NCI-H2196 treated with DMSO at 0.1 percent for 48 hours (cell line): Measurements from ENCODE around the gene DOCK2.

ENCODE experiments used
- DNase-seq: peaks from one replicate; lab custom pipeline; 2025; ENCODE audit not compliant: unreplicated experiment; lab: John Stamatoyannopoulos, UW

Gene DOCK2

DNA sequence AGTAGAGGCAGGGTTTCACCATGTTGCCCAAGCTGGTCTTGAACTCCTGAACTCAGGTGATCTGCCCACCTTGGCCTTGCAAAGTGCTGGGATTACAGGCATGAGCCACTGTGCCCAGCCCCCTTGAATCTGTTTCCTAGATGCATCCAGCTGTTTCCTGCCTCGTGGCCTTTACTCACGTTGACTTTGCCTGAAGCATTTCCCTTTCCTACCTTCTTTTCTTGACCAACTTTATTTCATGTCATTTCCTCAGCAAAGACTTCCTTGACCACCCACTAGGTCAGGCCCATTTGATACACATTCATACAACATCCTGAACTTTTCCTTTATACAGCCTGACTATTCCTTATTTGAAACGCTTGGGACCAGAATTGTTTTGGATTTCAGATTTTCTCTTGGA, 51.0 kb downstream of the DOCK2 start:
- no peak for DNase-seq

DNA sequence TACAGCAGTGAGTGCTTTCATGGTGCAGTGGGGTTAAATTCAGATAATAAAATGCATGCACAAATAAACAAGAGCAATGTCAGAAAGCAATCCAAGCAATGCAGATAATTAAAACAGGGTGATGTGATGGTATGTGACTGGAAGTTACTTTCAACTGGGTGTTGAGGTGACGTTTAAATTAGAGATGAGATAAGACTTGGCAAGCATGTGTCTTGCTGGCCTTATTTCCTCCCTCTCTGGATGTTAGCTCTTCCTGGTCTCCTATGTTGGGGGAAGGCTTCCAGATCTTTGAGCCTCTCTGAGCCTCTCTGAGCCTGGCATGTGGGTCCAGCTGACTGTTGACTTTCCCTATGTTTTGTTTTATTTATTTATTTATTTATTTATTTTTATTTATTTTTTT, 54.4 kb downstream of the DOCK2 start:
- DNase-seq = no peak

DNA sequence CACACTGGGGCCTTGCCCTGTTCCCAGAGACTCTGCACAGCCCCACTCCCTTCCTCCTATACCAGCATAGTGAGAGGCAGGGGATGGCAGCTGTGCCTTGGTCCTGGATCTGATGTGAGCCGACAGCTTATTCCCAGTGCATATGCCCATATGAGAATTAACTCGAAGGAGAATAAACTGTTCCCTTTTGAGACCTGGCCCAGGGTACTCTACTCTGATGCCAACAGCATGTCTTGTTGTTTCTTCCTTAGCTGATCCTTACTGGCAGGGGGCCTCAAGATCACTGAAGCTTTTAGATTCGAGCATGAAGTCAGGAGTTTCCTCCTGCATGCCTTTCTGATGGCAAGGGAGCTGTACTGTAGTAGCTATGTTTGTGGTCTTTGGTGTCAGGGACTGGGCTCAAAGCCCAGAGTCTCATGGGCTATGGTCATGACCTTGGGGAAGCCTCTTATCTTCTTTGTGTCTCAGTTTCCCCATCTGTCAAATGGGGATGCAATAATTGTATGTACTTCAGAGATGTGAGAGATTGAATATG, 57.1 kb downstream of the DOCK2 start:
- DNase-seq = no peak

DNA sequence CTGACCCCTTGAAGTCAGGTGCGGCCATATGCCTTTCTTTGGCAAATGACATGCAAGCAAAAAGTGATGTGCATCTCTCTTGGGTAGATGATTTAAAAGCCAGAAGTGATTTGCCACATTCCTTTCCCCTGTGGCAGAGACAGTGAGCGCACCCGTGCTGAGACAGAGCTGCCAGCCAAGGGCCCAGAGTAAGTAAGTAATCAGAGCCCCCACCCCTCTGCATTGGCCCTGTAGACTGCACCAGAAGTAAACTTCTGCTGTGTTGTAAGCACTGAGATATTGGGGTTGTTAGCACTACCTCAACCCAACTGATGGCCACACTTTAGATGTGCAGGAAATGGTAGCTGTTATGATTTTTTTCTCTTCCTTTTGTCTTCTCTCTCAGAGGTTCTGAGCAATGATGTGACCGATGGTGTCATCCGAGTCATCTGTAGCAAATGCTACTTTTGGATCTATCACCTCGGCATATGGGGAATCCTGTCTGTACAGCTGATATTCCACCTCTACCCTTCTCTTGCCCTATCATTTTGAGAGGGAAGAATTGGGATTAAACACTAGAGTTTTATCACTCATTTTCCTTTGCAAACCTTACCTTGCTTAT, 58.0 kb downstream of the DOCK2 start:
- no peak for DNase-seq

DNA sequence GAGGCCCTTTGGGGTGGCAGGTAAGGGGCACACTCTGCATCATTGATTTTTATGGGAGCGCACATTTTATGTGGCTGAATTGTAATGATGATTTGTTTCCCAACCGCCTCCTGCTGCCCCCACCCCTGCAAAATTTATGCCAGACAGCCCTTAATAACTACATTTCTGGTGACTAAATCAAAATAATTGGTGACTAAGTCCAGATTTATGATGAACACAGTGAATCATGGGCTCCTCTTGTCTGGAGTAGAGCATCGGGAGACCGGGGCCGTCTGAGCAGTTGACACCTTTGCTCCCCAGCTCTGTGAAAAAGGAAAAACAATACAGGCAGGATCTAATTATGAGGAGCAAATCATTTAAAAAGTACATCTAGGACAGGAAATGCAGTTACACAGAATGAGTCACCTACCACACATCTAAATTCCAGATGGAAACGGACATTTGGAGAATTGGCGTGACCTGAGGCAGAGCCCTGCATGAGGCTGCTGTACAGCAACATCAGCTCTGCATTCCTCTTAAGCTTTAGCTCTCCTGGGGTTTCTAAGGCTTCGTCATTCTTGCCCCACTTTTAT, 58.9 kb downstream of the DOCK2 start:
- no peak for DNase-seq

DNA sequence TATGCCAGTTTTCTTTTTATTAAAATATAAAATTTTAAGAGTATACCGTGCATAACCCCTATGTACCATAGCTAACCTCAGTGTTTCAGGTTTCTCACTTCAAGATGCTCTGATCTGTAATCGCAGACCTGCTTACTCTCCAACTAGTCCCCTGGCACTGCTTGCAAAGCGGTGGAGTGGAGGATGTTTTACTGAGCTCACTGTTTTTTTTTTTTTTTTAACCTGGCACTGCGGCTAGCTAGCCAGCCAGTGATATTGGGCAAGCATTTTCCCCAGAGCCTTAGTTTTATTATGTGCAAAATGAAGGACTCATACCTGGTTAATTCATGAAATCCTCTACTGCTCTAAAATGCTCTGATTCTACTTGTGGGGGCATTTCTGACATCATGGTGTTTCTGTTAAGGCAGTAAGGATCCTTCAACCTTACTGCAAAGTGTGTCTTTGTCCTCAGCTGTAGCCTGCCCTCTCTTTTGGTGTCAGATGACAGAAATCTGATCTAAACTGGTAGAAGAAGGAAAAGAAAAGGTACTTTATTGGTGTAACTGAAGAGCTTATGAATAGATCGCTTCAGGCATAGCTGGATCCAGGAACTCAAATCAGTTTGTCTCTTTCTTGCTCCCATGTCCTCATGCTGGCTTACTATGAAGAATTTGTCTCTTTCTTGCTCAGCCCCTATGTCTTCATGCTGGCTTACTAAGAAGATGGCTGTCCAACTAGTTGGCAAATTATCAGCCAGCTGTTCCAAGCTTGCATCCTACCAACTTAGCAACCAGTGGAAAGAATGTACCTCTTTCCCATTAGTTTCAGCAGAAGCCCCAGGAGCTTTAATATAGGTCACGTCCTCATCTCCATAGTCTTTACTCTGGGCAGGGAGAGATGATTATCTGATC, 59.8 kb downstream of the DOCK2 start:
- DNase-seq = no peak

DNA sequence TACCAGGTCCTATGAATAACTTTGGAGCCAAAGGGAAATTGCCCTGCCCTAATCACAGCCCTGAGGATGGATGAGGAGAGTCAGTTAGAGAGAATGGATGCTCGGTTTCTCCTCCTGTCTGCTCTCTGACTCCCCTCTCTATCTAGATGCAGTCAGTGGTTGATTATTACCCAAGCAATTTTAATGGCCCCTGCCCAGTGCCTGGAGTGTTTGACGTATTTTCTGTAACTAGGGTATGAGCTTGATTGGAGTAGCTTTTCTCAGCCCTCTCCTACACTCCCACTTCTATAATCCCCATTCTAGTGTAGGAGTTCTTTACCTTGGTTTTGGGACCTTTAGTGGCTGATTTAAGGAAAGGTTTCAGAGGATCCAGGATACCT, 60.4 kb downstream of the DOCK2 start:
- DNase-seq = no peak

DNA sequence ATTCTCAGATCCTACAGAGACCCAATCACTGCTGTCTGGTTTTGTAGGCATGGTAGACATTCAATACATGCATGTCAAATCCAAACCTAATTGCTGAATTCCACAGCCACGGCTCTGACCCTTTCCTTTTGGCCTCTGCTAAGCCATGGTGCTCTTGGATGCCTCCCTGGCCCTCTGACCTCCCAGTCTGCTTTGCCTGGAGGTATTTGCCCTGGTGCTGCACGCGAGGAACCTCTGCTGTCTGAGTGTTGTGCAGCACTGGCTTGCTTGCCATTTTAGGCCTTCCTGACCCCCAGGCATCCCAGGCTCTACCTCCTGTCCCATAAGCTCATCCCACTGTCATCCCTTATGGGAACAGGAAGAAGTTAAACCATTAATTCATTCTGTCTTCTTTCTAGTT, 60.9 kb downstream of the DOCK2 start:
- no peak for DNase-seq

DNA sequence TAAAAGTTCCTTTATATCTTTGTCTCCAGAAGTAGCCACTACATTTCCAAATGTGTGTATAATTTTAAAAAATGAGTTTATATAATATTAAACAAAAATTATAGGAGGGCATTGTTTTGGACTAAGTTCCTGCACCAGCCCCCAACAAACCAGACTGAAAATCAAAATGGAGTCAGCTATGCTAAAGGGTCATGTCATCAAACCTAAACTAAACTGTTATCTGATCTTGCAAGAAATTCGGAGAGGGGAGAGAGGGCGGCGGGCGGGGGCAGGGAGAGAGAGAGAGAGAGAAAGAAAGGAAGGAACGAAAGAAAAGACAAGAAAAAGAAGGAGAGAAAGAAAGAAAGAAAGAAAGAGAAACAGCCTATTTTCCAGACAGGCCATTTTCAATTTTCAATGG, 63.5 kb downstream of the DOCK2 start:
- no peak for DNase-seq

DNA sequence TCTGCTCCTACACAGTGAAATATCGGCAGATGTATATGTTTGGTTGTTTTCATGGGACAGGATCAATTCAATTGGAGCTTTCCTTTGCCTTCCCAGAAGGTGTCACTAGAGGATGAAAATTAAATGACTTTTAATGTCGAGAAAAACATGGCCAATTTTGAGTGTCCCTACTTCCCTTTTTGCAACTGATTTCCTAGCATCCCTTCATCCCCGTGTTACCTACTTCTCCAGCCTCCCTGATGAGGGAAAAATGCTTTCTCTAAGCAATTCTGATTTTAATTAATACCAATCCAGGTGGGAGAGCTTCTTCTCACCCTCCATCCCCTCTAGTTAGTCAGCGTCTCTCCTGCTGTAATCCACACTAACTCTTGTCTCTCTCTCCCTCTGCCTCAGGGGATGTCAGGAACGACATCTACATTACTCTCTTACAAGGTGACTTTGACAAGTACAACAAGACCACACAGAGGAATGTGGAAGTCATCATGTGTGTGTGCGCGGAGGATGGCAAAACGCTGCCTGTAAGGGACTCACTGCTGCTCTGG, 64.9 kb downstream of the DOCK2 start:
- DNase-seq = no peak

DNA sequence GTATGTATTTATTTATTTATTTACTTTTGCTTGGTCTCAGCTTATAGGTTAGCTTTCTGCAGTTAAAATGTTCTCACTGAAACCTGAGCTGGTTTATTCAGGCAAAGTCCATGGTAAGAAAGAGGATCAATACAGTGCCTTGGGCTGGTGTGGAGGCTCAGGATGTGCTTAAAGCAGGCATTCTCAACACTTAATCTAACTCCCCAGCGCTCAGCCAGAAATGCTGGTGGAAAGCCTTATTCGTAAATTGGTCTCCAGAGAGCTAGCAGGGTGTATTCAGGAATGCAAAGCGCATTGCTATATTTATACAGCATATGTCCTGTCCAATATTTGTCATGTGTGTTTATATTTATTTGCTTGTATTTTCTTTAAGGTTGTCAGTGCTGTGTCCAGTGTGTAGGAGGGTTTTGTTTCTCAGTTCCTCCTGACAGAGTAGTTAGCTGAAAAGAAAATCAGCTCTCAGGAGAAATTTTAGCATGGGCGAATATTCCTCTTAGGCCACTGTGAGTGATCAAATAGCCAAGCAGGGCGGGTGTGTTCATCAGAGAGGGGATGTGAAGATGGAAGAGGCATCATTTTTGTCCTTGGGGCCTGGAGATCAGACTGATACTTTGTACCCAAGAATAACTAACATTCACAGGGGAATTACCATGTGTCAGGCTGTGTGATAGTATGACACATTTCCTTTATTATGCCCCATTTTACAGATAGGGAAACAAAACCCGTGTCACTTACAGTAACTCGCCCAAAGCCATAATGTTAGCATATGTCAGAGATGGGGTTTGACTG, 65.8 kb downstream of the DOCK2 start:
- DNase-seq = no peak

DNA sequence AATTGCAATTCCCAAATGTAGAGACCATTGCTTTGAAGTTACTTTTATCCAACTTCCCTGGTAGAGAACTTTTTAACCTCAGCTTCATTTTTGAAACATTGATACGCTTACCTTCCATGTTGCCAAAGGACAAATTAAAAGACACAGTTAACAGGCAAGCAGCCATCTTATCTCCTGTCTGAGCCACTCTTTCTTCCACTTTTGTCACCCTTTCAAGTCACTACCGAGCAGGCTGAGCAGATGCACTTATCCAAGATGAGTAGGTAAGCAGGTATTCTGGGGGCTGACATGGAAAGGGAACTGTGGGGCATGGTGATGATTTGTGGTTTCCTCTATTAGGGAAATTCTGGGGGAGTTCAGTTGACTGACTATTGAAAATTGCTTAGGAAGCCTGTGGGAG, 66.7 kb downstream of the DOCK2 start:
- DNase-seq = no peak

DNA sequence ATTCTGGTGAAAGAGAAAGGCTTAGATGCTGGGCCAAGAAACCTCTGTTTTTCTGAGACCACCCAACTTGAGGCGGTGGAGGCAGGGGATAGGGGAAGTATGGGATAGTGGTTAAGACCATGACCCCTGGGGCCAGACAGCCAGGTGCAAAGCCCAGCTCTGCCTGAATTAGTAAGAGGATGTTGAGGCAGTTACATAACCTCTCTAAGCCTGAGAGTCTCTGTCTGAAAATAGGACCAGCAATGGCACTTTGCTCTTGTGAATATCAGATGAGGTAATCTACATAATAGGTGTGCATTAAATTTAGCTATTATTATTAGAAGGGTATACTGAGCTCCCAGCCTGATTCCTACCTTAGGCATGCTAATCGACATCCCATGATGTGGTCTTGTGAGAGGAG, 68.2 kb downstream of the DOCK2 start:
- DNase-seq = no peak

DNA sequence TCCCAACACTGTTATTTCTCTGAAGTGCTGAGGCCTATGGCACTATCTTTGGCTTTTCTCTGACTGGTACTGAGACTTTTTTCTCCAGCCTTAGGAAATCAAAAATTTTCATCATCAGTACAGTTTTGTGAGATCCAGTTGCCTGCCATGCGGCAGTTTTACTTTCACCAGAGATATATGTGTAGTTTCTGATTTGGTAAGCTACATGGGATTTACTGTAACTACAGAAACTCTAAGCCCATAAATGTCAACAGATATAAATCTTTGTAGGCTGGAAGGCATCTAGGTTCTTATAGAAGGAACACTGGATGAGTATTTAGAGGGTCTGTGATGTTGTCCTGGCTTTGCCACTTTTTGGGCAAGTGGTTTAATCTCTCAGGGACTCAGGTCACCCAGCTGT, 69.0 kb downstream of the DOCK2 start:
- no peak for DNase-seq

DNA sequence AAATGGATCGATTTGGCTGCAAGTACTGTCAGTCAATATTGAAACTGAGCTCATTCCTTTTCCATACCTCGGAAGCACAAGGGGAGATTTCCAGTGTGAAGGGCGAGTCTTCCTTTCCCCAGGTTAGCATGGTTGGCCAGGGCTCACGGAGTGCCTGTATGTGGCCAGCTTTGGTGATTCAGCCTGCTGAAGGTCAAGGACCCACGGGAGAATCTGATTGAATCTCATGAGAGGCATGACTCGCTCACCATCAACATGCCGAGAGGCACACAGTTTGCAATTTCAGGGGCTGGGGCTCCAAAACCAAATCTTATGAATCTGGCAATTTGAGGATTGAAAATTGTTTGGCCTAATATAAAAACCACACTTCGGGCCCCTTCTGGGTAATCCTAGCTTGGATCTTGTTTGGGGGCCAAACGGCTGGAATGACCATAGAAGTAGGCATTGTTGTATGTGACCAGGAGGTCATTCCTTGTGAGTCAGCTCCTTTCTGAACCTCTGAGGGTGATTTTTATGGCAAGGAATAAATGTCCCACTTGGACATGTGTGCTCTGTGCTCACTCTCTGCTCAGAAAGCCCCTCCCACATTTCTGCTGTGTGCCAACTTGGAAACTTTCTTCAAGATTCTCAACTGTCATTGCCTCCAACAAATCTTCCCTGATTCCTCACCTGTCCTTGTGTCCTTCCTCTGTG, 69.8 kb downstream of the DOCK2 start:
- no peak for DNase-seq

DNA sequence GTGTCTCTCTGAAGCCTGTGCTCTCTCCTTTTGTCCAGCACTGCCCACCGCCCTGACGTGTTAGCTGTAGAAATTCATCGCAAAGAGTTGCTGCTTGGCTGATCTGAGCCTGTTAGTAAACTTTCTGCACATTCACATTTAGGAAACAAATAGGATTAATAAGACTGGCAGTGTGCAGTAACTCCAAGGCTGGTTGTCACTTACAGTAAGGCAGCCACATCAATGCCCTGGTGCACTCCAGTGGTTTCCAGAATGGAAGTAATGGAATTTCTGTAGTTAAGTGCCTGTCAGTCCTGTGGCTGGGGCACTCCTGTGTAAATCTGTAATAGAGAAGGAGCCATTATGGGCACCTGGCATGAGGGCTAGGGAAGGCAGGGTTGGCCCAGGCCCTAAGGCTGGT, 70.6 kb downstream of the DOCK2 start:
- no peak for DNase-seq

DNA sequence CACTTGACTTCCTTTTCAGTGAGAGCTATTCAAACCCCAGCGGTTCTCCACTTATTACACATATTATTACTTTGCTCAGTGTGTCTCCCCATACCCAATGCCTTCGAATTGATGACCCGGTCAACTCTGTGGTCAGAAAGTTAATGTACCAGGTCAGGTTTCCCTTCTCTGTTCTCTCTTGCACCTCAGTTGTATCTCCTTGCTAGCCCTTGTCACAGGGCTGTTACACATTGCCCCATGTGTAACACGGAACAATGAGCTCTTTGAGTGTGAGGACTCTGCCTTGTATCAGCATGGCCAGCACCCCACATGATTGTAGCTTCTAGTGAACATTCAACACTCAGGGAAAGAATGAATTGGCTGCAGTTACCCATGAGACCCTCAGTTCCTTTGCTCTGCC, 73.6 kb downstream of the DOCK2 start:
- no peak for DNase-seq

DNA sequence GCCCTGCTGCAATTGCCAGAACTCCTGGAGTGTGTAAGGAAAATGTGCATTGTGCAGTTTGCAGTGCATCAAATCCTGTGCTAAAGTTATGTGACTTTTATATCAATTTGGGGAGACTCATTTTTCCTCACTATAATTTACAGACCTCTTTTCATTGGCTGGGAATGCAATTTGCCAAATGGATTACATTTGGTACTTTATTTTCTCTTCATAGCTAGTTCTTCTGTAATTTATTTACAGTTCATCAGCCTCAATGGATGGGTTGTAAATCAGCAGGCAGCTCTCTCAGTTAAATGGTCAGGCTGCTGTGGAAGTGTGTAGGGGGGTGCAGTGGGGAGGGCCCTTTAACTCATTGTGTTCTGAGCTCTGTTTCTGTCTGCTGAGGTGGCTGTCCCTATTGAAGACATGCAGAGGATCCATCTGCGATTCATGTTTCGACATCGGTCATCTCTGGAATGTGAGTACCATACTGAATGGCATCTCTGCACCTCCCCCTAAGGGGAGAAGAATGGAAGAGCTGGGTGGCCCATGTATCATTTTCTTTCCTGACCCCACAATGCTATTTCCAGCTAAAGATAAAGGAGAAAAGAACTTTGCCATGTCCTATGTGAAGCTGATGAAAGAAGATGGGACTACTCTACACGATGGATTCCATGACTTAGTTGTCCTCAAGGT, 74.6 kb downstream of the DOCK2 start:
- no peak for DNase-seq

DNA sequence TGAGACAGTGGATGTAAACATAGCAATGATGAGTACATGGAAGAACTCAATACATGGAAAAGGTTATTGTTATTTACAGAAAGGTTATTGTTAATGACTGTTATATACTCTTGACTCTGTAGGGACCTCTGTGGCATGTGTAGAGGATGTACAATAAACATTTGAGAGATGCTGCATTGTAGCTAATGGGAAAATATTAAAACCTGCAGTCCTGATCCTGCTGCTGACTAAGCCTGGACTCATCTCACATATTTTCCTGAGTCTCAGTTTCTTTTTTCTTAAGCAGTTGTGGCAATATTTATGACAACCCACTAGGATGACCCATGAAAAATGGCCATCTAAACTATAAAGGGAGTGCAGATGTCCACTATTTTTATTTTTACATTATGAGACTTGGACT, 75.4 kb downstream of the DOCK2 start:
- DNase-seq = no peak

DNA sequence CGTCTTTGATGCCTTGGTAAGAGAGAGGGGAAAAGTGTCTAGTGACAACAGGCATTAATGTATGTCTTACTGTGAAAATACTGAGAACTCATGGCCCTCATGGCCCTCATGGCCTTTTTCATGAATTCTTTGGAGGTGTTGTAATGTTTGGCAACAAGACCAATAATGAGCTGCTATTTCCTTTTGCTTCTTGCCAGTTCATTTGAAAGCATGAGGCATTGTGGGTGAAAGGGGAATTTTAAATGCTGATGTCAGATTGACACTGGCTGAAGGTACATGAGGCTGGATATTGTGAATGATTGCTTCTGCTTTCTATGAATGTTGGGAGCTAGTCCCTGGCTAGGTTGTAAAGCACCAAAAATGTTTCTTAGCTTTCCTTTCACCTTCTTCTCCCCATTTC, 79.2 kb downstream of the DOCK2 start:
- no peak for DNase-seq
